Motor neuron (in vitro differentiated cells): ENCODE data around the gene CRYBB2. TPM values are rescaled to one million over a fixed set of nuclear protein-coding genes. Genes with fewer than 3 reads are reported as not detected.
A peak's percentile ranks its signal among the peaks of the same experiment; 100 is the strongest.
"Not testable (repeated sequence)": the region's sequence is repeated elsewhere in the genome, so short reads cannot be mapped to it uniquely, and the experiment has no call there.

Experiments
- ATAC-seq, 8 experiments: fragments of 200-7000 bp; cut with Tn5 transposase; replicated peaks in 6 of 8; 2 replicates each; pipeline ENCODE4 v1.8.0; 2021; ENCODE audit warnings: mild to moderate bottlenecking in 8 of 8, moderate library complexity in 8 of 8
- H3K27ac ChIP-seq, 2 donors: fragments of 250-450 bp; sonication (Bioruptor Pico); 2 replicates each; pipeline ENCODE4 v1.9.0; 2021; ENCODE audit warnings: antibody characterized with exemption in 2 of 2, mild to moderate bottlenecking in 2 of 2, moderate library complexity in 1 of 2
- H3K4me1 ChIP-seq, 2 donors: fragments of 250-450 bp; sonication (Bioruptor Pico); replicated peaks in 1 of 2; 2 replicates each; pipeline ENCODE4 v1.6.1; 2021; ENCODE audit warnings: antibody characterized with exemption in 2 of 2, mild to moderate bottlenecking in 2 of 2, moderate library complexity in 1 of 2
- H3K4me3 ChIP-seq, 5 donors: fragments of 250-450 bp; sonication (Bioruptor Pico); 2 replicates each; pipeline ENCODE4 v1.9.0; 2021; ENCODE audit warnings: antibody characterized with exemption in 5 of 5, mild to moderate bottlenecking in 5 of 5, moderate library complexity in 4 of 5
- WGBS, 10 experiments: fragments of 450-650 bp; shearing (Covaris generic); methylation state at CpG; one replicate each; pipeline ENCODE4 v1.0.0; 2022; 5-methylcytosine and 5-hydroxymethylcytosine counted together
- in situ Hi-C, 9 experiments: fragments of 400-800 bp; cut with MboI; loops; one replicate each; pipeline ENCODE4 v1.15.0; 2021; ENCODE audit warnings: low sequenced_read_pairs in 9 of 9, low pct_unique_long_range_greater_than_20kb in 2 of 9; ENCODE audit not compliant: unreplicated experiment in 9 of 9
- total RNA-seq, 8 experiments: library from RNA; unstranded; fragments of 300-600 nt; gene quantifications; 2 replicates each; pipeline versions ENCODE4 v1.2.3 to v1.2.4, GENCODE V29; 2022

CRYBB2 gene
- total RNA-seq, 8 experiments from 2014 or later, result 0.29 to 0.64 (median 0.33) TPM; not detected in 5

DNA sequence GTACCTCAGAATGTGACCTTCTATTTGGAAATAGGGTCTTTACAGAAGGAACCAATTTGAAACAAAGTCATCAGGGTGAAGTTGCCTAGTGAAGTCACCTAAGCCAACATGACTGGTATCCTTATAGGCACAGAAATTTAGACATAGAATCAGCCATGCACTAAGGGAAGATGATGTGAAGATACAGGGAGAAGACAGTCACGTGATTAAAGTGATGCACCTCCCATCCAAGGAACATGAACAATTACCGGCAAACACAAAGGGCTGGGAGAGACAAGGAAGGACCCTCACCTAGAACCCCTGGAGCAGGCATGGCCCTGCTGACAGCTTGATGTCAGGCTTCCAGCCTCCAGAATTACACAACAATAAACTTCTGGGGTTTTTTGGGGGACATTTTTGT lies 3.2 kb upstream of the CRYBB2 start:
- ATAC-seq, result no peak
- 0 to 100% (median 65%) methylated on average over 1 to 2 of the region's 2 CpGs for WGBS, 10 experiments
- Histone ChIP-seq H3K4me1 (no peaks in the 10 kb centered on the region), H3K27ac (no peak overlapping the region), H3K4me3 (no peak overlapping the region)
- in situ Hi-C loops, result loop anchor here in 2 of 9 experiments (25.0 kb wide), 1 partner anchor 546 kb away; no protein-coding TSS in a partner anchor

- H3K4me1 ChIP-seq, result no peaks in the 10 kb centered on the region
- 0 to 80% (median 64%) methylated on average over 2 to 4 of the region's 4 CpGs; no CpG with 5 or more reads in 4 of the 10 experiments for WGBS, 10 experiments
- H3K4me3 ChIP-seq, result no peak overlapping the region
- no peak for ATAC-seq
- no peak overlapping the region for H3K27ac ChIP-seq
- in situ Hi-C loops, result loop anchor here in 2 of 9 experiments (25.0 kb wide), 1 partner anchor 542 kb away; no protein-coding TSS in a partner anchor
These were observed 556 bp downstream of the CRYBB2 start for GRCh38 chr22:25219948-25220442.

GRCh38 chr22:25221790-25222189 lies 2.4 kb downstream of the CRYBB2 start:
- WGBS, 10 experiments, result 0 to 100% (median 53%) methylated on average over 1 to 6 of the region's 8 CpGs; no CpG with 5 or more reads in 4 of the 10 experiments

DNA sequence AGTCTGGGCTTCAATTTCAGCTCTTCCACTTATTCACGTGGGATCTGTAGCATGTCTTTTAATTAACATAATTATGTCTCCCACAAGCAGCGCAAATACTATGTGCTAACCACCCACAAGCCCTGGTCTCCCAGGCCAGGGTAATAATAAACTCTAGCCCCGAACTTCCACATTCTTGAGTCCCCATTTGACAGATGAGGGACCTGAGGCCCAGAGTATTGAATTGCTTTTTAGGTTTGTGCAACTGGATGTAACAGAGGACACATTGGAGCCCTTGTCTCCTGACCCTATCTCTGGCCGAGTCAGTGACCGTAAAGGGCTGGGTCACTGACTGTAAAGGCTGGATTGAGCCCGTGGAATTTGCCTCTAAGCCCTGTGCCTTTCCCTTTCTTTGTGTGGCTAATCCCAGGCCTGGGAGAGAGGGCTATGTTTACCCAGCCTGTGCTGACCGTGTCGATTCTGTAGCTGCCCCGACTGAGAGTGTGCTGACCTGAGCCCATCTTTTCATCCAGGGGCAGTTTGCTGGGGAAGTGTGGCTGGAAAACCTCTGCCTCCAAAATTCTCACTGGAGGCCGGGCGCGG lies 3.9 kb downstream of the CRYBB2 start:
- no peaks in the 10 kb centered on the region for H3K4me1 ChIP-seq
- WGBS, 10 experiments, result 0 to 80% (median 50%) methylated on average over 1 to 7 of the region's 12 CpGs; no CpG with 5 or more reads in 2 of the 10 experiments
- in situ Hi-C loops, result loop anchor here in 2 of 9 experiments (25.0 kb wide), 1 partner anchor 539 kb away; no protein-coding TSS in a partner anchor
- ATAC-seq, result peak in 2 of 8 experiments; percentile 31 to 43
- no peak overlapping the region for H3K4me3 ChIP-seq
- no peak overlapping the region for H3K27ac ChIP-seq

More at GRCh38 chr22:25221790-25222189, 2.4 kb downstream of the CRYBB2 start:
- H3K27ac ChIP-seq, result no peak overlapping the region
- no peaks in the 10 kb centered on the region for H3K4me1 ChIP-seq
- no peak overlapping the region for H3K4me3 ChIP-seq
- in situ Hi-C loops, result loop anchor here in 2 of 9 experiments (25.0 kb wide), 1 partner anchor 541 kb away; no protein-coding TSS in a partner anchor
- ATAC-seq, result no peak

GRCh38 chr22:25228822-25229221 lies 9.4 kb downstream of the CRYBB2 start:
- Histone ChIP-seq H3K4me3 (no peak overlapping the region), H3K4me1 (no peaks in the 10 kb centered on the region), H3K27ac (no peak overlapping the region)
- in situ Hi-C loops, result loop anchor here in 2 of 9 experiments (25.0 kb wide), 2 partner anchors 308 to 1108 kb away; no protein-coding TSS in a partner anchor
- ATAC-seq, result no peak
- 90 to 100% (median 92%) methylated on average over 1 to 4 of the region's 13 CpGs; no CpG with 5 or more reads in 7 of the 10 experiments for WGBS, 10 experiments

DNA sequence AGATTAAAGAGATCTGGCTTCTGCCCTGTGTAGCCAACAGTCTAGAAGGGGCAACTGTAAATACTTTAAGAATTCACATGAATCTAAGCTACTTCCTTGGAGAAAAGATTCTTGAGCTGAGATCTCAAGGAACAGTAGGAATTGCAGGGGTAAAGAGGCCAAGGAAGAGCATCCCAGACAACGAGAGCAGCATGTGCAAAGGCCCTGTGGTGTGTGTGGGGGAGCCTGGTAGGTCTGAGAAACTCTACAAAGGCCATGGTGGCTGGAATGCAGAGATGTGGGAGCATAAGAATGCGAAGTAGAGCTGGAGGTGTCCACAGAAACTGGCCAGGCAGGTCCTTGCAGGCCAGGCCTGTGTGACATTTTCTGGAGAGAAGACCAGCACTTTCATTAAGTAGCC lies 11.3 kb downstream of the CRYBB2 start:
- not testable (repeated sequence) for H3K27ac ChIP-seq, H3K4me3 ChIP-seq, H3K4me1 ChIP-seq, ATAC-seq
- 60% methylated on average over 1 of the region's 2 CpGs; no CpG with 5 or more reads in 8 of the 10 experiments for WGBS, 10 experiments
- in situ Hi-C loops, result loop anchor here in 3 of 9 experiments (10.0 to 25.0 kb wide), 3 partner anchors 104 to 1107 kb away; no protein-coding TSS in a partner anchor

GRCh38 chr22:25232301-25232700 lies 12.9 kb downstream of the CRYBB2 start:
- in situ Hi-C loops, result loop anchor here in 3 of 9 experiments (10.0 to 25.0 kb wide), 3 partner anchors 102 to 1105 kb away; no protein-coding TSS in a partner anchor
- H3K4me3 ChIP-seq, result no peak overlapping the region
- ATAC-seq, result peak in 1 of 8 experiments; percentile 14
- H3K27ac ChIP-seq, result no peak overlapping the region
- 35 to 100% (median 69%) methylated on average over 1 to 5 of the region's 5 CpGs; no CpG with 5 or more reads in 3 of the 10 experiments for WGBS, 10 experiments
- H3K4me1 ChIP-seq, result no peaks in the 10 kb centered on the region

DNA sequence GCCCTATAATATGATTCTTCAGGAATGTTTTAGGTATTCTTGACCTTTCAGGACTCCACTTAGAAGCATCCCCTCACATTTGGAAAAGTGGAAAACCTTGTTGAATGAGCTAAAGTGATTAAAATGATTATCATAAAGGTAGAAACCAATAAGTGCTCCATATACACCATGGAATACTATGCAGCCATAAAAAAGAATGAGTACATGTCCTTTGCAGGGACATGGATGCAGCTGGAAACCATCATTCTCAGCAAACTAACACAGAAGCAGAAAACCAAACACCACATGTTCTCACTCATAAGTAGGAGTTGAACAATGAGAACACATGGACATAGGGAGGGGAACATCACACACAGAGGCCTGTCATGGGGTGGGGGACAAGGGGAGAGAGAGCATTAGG lies 14.3 kb downstream of the CRYBB2 start:
- H3K27ac ChIP-seq, H3K4me1 ChIP-seq, ATAC-seq, H3K4me3 ChIP-seq: not testable (repeated sequence)
- in situ Hi-C loops, result loop anchor here in 3 of 9 experiments (10.0 to 25.0 kb wide), 3 partner anchors 101 to 1104 kb away; no protein-coding TSS in a partner anchor

DNA sequence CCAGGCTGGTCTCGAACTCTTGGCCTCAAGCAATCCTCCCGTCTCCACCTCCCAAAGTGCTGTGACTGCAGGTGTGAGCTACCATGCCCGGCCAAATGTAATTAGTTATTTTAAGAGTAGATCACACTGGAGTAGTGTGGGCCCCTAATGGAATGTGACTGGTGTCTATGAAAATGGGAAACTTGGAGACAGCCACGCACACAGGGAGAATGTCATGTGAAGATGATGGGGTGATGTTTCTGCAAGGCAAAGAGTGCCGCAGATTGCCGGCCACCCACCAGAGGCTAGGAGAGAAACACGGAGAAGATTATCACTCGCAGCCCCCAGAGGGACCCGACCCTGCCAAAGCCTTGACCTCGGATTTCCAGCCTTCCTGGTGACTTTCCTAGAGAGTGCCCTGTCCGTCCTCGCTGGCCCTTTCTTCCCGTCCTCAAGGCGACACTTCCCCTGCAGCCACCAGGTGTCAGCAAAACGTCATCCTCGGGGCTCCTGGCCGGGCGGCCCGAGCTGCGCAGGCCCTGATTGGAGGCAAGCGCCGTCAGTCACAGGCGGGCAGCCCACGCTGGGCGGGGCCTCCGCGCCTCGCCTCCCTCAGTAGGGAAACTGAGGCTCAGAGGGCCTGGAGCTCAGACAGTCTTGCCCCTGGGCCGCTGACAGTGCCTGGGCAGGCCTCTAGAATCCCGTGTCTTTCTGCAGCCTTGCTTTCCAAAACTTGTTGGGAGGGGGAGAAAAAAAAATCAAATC lies 16.3 kb downstream of the CRYBB2 start:
- no peaks in the 10 kb centered on the region for H3K4me1 ChIP-seq
- in situ Hi-C loops, result loop anchor here in 3 of 9 experiments (10.0 to 25.0 kb wide), 3 partner anchors 99 to 1102 kb away; no protein-coding TSS in a partner anchor
- no peak overlapping the region for H3K27ac ChIP-seq
- 4 to 82% (median 24%) methylated on average over 1 to 22 of the region's 30 CpGs; no CpG with 5 or more reads in 1 of the 10 experiments for WGBS, 10 experiments
- peak; percentile 99 to 100 (median 100) for ATAC-seq
- peak overlapping the region in 2 of 5 donors; percentile 4 to 17 for H3K4me3 ChIP-seq

GRCh38 chr22:25236417-25236816 lies 17.0 kb downstream of the CRYBB2 start:
- in situ Hi-C loops, result loop anchor here in 3 of 9 experiments (10.0 to 25.0 kb wide), 3 partner anchors 98 to 1101 kb away; no protein-coding TSS in a partner anchor

GRCh38 chr22:25237503-25237902 lies 18.1 kb downstream of the CRYBB2 start:
- Histone ChIP-seq H3K4me1 (no peaks in the 10 kb centered on the region), H3K27ac (no peak overlapping the region), H3K4me3 (no peak overlapping the region)
- 38 to 100% methylated on average over 1 to 3 of the region's 4 CpGs; no CpG with 5 or more reads in 8 of the 10 experiments for WGBS, 10 experiments
- ATAC-seq, result no peak
- in situ Hi-C loops, result loop anchor here in 3 of 9 experiments (10.0 to 25.0 kb wide), 3 partner anchors 97 to 1100 kb away; no protein-coding TSS in a partner anchor

More at GRCh38 chr22:25236417-25236816, 17.0 kb downstream of the CRYBB2 start:
- WGBS, 10 experiments, result 0 to 94% (median 90%) methylated on average over 1 to 4 of the region's 6 CpGs; no CpG with 5 or more reads in 6 of the 10 experiments
- peak in 2 of 8 experiments; percentile 5 to 8 for ATAC-seq
- no peak overlapping the region for H3K4me3 ChIP-seq
- H3K4me1 ChIP-seq, result no peaks in the 10 kb centered on the region
- no peak overlapping the region for H3K27ac ChIP-seq

GRCh38 chr22:25238058-25238457 lies 18.6 kb downstream of the CRYBB2 start:
- ATAC-seq, H3K4me3 ChIP-seq, H3K4me1 ChIP-seq, H3K27ac ChIP-seq: not testable (repeated sequence)
- in situ Hi-C loops, result loop anchor here in 3 of 9 experiments (10.0 to 25.0 kb wide), 3 partner anchors 97 to 1099 kb away; no protein-coding TSS in a partner anchor
- WGBS, 10 experiments, result no CpG with 5 or more reads among the region's 9 CpGs
